AG10803 (cell line): ENCODE measurements around the gene R3HDML.

Source experiments
- DNase-seq: peaks from one replicate; pipeline ENCODE4 v3.0.0; 2010; ENCODE audit warnings: low read depth
- H3K4me3 ChIP-seq: 2 replicates; pipeline ENCODE4 v1.5.1; 2011; ENCODE audit warnings: mild to moderate bottlenecking, low read length, control low read depth
- TF ChIP-seq, protein P1 (sequence below): conservative IDR thresholded peaks from 2 replicates; pipeline ENCODE4 v1.5.1; 2011; ENCODE audit warnings: mild to moderate bottlenecking, low read length, control low read depth, inconsistent platforms

R3HDML gene

DNA sequence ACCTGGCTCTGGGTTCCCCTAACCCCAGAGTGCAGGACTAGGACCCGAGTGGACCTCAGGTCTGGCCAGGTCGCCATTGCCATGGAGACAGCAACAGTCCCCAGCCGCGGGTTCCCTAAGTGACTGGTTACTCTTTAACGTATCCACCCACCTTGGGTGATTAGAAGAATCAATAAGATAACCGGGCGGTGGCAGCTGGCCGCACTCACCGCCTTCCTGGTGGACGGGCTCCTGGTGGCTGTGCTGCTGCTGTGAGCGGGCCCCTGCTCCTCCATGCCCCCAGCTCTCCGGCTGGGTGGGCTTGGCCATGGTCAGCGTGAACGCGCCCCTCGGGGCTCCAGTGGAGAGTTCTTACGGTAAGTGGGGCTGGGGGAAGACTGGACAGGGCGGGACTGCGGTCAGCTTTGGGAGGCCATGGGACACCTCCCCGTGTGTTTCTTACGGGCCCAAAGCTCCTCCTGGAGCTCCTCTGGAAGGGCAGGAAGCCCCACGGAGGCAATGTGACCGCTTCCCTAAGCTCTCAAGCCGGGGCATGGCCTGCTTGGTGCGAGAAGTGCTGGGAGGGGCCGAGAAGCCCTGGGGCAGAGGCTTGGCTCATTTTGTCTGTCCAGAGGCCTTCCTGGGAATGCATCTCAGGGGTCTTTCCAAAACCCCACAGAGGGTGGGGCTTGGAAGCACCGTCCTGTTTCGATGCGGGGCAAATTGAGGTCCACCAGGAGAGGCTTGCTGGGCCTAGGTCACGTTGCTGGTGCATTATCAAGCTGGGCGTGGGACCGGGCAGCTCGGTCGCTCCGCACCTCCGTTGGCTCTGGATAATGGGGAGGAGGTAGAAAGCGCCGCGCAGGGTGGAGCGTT lies 18.9 kb downstream of the R3HDML start, which contains the start of gene HNF4A:
Gene HNF4A (plus strand): TSS at position 202 of the 855 bp plus-strand sequence. CDS start 106 bp downstream, at position 308.
- H3K4me3 ChIP-seq = no peak within 1 kb of the TSS
- TF ChIP-seq, protein P1, sequence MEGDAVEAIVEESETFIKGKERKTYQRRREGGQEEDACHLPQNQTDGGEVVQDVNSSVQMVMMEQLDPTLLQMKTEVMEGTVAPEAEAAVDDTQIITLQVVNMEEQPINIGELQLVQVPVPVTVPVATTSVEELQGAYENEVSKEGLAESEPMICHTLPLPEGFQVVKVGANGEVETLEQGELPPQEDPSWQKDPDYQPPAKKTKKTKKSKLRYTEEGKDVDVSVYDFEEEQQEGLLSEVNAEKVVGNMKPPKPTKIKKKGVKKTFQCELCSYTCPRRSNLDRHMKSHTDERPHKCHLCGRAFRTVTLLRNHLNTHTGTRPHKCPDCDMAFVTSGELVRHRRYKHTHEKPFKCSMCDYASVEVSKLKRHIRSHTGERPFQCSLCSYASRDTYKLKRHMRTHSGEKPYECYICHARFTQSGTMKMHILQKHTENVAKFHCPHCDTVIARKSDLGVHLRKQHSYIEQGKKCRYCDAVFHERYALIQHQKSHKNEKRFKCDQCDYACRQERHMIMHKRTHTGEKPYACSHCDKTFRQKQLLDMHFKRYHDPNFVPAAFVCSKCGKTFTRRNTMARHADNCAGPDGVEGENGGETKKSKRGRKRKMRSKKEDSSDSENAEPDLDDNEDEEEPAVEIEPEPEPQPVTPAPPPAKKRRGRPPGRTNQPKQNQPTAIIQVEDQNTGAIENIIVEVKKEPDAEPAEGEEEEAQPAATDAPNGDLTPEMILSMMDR = no peak
- no peak for DNase-seq

DNA sequence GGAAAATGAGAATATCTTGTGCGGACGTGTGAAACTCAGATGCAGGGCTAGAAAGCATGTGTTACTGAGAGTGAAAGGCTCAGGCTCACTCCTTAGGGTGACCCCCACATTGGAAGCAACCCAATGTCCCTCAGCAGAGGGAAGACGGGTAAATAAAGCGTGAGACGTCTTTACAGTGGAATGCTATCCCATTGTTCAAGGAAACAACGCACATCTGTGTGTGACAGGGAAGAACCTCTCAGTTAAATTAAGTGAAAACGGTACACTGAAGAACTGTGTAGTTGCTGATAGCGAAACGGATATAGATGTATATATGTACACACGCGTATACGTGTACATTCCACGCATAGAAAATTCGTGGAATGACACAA lies 19.5 kb downstream of the R3HDML start:
- TF ChIP-seq, protein P1 = no peak
- DNase-seq = no peak
- no peak overlapping the region for H3K4me3 ChIP-seq

DNA sequence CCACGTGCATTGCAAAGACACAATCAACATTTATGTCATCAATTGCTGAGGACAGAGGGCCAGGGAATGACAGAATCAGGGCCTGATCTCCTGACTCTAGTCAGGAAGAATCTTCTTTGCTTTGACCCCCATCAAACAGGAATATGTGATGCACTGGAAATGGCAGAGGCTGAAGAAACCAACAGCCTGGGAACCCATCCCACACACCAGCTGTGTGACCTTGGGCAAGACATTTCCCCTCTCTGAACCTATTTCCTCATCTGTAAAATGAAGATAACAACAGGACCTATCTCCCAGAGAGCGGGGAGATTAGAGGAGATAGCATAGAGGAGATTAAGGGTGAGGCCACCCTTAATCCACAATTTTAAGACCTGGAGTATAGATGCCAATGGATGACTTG lies 20.2 kb downstream of the R3HDML start:
- no peak for DNase-seq

DNA sequence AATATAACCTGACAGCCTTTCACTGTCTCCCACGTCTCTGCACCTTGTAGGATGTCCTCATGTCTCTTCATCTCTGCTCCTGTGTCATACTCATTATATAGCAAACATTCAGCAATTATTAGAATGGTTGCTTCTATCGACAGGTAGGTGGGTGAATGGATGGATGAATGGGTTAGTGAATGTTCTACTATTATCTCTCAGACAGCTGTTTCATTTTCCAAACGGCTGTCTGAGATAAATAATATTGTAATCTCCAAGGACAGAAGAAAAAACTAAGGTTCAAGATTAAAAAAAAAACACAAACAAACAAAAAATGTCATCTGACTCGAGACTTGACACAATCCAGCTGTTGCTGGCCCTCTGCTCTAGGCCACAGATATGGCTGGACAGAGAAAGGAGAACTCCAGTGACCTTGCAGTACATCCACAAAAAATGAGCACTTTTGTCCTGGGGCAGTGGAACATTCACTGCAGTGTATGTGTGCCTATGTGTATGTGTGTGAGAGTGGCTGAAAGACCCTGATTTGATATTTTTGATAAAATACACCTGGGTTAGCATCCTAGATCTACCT lies 20.8 kb downstream of the R3HDML start:
- no peak for DNase-seq
- no peak overlapping the region for H3K4me3 ChIP-seq
- TF ChIP-seq, protein P1 = no peak

More for the DNA sequence above, 20.2 kb downstream of the R3HDML start:
- H3K4me3 ChIP-seq = no peak overlapping the region
- TF ChIP-seq, protein P1 = no peak

DNA sequence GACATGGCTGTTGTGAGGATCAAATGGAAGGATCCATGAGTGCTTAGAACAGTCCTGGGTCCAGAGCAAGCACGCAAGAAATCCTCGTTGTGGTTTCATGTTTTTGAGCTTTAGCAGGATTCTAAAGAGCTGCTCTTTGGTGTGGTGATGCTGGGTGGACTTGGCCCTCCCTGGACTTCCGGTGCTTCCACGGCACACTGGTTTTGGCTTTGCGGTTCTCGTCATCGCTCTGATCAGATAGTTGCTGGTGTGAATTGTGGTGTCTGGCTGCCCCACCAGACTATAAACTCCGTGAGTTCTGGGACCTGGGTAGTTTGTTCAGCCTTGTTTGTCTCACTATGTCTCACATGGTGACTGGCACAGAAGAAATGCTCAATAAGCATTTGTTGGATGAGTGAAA lies 21.9 kb downstream of the R3HDML start:
- no peak for DNase-seq
- TF ChIP-seq, protein P1 = no peak

DNA sequence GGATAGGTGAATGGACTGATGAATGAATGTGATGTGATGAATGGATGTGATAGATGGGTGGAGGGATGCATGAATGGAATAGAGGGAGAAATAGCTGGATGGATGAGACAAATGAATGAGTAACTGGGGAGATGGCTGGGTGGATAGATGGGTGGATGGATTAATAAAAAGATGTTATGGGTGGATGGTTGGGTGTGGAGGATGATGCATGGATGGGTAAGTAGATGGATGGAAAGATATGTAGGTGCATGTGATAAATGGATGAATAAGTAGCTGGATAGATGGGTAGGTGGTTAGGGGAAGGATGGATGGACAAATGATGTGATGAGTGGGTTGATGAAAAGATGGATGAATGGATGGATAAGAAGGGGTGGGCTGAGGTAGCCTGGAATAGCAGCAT lies 23.4 kb downstream of the R3HDML start:
- no peak overlapping the region for H3K4me3 ChIP-seq
- TF ChIP-seq, protein P1 = no peak
- DNase-seq = no peak

More for the DNA sequence above, 21.9 kb downstream of the R3HDML start:
- no peak overlapping the region for H3K4me3 ChIP-seq

DNA sequence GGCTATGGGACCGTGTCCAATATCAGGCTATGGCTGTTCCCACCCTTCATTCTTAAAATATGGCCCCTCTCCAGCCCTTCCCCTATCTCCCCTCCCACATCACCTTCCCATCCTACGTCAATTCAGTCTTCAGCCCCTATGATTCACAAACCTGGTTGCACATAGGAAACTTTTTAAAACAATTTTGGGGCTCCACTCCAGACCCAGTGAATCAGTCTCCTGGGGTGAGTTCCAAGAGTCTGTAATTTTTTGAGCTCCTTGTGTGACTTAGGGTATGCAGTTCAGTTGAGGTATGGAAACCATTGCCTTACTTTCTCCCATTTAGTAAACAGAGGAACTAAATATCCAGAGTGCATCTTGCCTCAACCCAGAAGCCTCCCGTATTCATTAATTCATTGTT lies 24.2 kb downstream of the R3HDML start:
- peak; percentile 8 for DNase-seq
- TF ChIP-seq, protein P1 = no peak
- H3K4me3 ChIP-seq = no peak overlapping the region
